Progenitor cell of endocrine pancreas (in vitro differentiated cells): ENCODE measurements around the gene EIF3K. TPM values are rescaled to one million over a fixed set of nuclear protein-coding genes. Genes with fewer than 3 reads are reported as not detected.

Experiments used
- DNase-seq: peaks from one replicate; pipeline ENCODE4 v3.0.0; 2021; ENCODE audit warnings: low spot score; ENCODE audit not compliant: unreplicated experiment
- H3K27ac Mint-ChIP-seq: 2 replicates; pipeline ENCODE4 v1.8.0; 2021; ENCODE audit warnings: mild to moderate bottlenecking, moderate library complexity, mixed read lengths
- H3K27me3 Mint-ChIP-seq: 2 replicates; pipeline ENCODE4 v1.8.0; 2021; ENCODE audit warnings: mixed read lengths
- H3K36me3 Mint-ChIP-seq: 2 replicates; pipeline ENCODE4 v1.8.0; 2022; ENCODE audit warnings: mixed read lengths; ENCODE audit not compliant: insufficient read depth
- H3K4me1 Mint-ChIP-seq: 2 replicates; pipeline ENCODE4 v1.8.0; 2021; ENCODE audit warnings: low read depth, mixed read lengths
- H3K4me3 Mint-ChIP-seq: 2 replicates; pipeline ENCODE4 v1.8.0; 2021; ENCODE audit warnings: low read depth, mild to moderate bottlenecking, moderate library complexity, mixed read lengths
- H3K9me3 Mint-ChIP-seq: 2 replicates; pipeline ENCODE4 v1.8.0; 2021; ENCODE audit warnings: low read depth, mixed read lengths
- CTCF ChIP-seq: fragments of 200-600 bp; sonication (generic); IDR thresholded peaks from one replicate; pipeline ENCODE4 v1.5.0; 2021; ENCODE audit warnings: antibody characterized with exemption, mild to moderate bottlenecking; ENCODE audit not compliant: unreplicated experiment
- total RNA-seq: library from RNA; stranded (reverse); gene quantifications from 2 replicates; pipeline ENCODE4 v1.2.1, GENCODE V29; 2021

The EIF3K gene
- total RNA-seq, 1 donor from 2014 or later, result 193 TPM

GRCh38 chr19:38654628-38655055 is 35.7 kb downstream of the EIF3K start:
- no peak for DNase-seq
- peaks cover 92% of the 10 kb centered on the region for H3K4me1 Mint-ChIP-seq
- no peaks in the 10 kb centered on the region for H3K27me3 Mint-ChIP-seq
- no peak for TF ChIP-seq CTCF
- H3K27ac Mint-ChIP-seq, result peak overlapping the region; percentile 96
- H3K9me3 Mint-ChIP-seq, result no peaks in the 10 kb centered on the region
- H3K4me3 Mint-ChIP-seq, result peak overlapping the region; percentile 43
- H3K36me3 Mint-ChIP-seq, result peaks cover 6% of the 10 kb centered on the region

GRCh38 chr19:38655148-38655824 is 36.3 kb downstream of the EIF3K start:
- Mint-ChIP-seq H3K27ac (peak overlapping the region; percentile 96), H3K4me1 (peaks cover 92% of the 10 kb centered on the region), H3K9me3 (no peaks in the 10 kb centered on the region), H3K27me3 (no peaks in the 10 kb centered on the region), H3K4me3 (peak overlapping the region; percentile 40), H3K36me3 (peaks cover 6% of the 10 kb centered on the region)
- no peak for DNase-seq
- TF ChIP-seq CTCF, result no peak

GRCh38 chr19:38656171-38656981 is 37.4 kb downstream of the EIF3K start:
- Mint-ChIP-seq H3K27ac (peak overlapping the region; percentile 96), H3K4me1 (peaks cover 92% of the 10 kb centered on the region), H3K4me3 (peak overlapping the region; percentile 37)

GRCh38 chr19:38657633-38658222 is 38.7 kb downstream of the EIF3K start:
- no peak for DNase-seq
- peak overlapping the region; percentile 96 for H3K27ac Mint-ChIP-seq
- no peaks in the 10 kb centered on the region for H3K9me3 Mint-ChIP-seq
- H3K36me3 Mint-ChIP-seq, result peaks cover 12% of the 10 kb centered on the region
- no peaks in the 10 kb centered on the region for H3K27me3 Mint-ChIP-seq
- peak overlapping the region; percentile 14 for H3K4me3 Mint-ChIP-seq
- no peak for TF ChIP-seq CTCF
- peaks cover 88% of the 10 kb centered on the region for H3K4me1 Mint-ChIP-seq

More at GRCh38 chr19:38656171-38656981, 37.4 kb downstream of the EIF3K start:
- DNase-seq, result no peak
- no peaks in the 10 kb centered on the region for H3K27me3 Mint-ChIP-seq
- H3K9me3 Mint-ChIP-seq, result no peaks in the 10 kb centered on the region
- peaks cover 12% of the 10 kb centered on the region for H3K36me3 Mint-ChIP-seq
- no peak for TF ChIP-seq CTCF
